Stimulated activated CD4-positive, alpha-beta T cell treated with anti-CD3 and anti-CD28 coated beads, Interleukin-2, amount 100 ng/mL, for 24 hours (primary cell): ENCODE measurements around the gene POU6F2.
"Not testable (repeated sequence)": the region's sequence is repeated elsewhere in the genome, so short reads cannot be mapped to it uniquely, and the experiment has no call there.

Experiments used
- DNase-seq, 2 donors: peaks; one replicate each; pipeline ENCODE4 v3.0.0-alpha.2; 2020

The POU6F2 gene

DNA sequence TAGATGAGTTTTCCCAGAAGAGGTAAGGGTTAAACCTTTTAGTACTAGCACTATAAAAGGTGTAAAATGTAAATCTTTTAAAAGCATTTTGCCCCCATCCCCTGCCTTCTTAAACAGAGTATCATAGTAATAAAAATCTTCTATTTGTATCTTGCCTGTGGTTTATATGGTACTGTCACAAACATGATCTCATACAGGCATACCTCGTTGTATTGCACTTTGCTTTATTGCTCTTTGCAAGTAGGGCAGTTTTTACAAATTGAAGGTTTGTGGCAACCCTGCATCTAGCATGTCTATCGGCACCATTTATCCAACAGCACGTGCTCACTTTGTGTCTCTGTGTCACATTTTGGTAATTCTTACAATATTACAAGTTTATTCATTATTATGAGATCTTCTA is 389.7 kb downstream of the POU6F2 start:
- DNase-seq, result no peak

DNA sequence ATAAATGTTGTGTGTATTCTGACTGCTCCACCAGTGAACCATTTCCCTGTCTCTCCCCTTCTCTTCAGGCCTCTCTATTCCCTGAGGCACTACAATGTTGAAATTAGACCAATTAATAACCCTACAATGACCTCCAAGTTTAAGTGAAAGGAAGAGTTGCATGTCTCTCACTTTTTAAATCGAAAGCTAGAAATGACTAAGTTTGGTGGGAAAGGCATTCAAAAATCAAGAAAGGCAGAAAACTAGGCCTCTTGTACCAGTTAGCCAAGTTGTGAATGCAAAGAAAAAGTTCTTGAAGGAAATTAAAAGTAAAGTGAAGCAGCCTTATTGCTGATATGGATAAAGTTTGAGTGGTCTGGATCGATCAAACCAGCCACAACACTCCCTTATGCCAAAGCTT is 390.2 kb downstream of the POU6F2 start:
- no peak for DNase-seq

DNA sequence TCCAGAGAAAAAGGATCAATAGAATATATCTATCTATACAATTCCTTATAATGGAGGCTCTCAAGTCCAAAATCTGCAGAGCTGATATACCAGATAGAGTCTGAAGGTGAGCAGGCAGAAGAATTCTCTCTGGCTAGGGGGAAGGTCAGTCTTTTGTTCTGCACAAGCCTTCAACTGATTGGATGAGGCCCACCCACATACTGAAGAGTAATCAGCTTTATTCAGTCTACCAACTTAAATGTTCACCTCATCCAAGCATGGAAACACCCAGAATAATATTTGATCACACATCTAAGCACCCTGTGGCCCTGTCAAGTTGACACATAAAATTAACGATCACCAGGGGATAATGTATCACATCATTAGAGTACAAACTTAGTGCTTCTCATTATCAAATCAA is 394.7 kb downstream of the POU6F2 start:
- no peak for DNase-seq

DNA sequence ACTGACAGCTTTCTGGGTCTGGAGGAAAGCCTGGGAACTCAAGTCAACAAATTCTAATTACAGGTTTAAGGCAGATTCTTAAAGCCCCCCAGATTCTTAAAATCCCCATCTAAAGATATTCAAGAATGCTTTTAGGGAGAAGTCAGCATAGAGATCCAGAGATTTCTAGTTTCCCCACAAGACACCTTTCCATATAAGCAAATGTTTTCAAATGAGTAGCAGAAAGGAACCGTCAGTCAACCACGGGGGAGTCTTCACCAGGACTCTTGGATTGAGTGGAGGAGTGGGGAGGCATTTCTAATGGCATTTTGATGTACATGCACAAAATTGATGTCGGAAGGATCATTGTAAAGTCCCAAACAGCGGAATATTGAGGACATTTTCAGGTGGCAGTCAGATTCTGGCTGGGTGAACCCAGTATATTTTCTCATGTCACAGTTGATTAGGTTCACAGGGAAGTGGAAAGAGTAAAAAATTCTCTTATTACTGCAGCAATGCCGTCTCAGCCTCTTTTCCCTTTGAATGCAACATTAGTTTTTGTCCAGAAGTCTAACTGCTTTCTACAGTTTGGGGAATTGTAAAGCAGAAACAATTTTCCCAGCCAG is 396.8 kb downstream of the POU6F2 start:
- DNase-seq, result no peak

DNA sequence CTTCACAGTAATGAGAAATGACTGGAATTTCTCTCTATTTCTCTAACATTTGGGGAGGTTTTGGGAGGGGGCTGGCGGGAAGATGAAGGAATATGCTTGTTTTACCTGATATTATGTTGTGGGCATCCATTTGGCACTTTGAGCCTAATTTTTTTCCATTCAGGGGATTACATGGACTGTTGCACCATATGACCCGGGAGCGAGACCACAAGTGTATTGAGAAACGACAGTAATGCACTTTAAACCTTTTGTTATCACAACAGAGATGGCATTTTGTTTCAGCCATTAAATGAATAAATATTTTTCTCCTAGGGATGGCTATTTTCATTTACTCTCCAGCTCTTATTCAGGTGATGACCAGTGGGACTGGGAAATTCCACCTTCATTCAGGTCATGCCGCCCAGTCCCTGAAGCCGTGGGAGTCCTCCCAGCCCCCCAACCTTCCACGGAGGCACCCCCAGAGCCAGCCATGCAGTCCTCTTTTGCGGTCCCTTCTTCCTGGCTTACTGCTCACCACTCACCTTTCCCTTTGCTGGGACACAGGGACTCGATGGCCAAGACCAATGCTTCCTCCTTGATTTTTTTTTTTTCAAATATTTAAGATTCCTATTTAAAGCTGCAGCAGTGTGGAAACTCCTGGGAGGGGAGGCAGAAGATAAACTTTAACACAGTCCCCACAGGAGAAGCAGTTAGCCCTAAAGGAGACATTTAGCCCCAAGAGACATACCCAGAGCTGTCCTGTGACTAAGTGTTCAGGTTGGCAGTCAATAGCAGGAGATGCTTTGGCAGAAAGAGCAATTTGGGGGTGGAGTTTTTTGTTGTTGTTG is 397.6 kb downstream of the POU6F2 start:
- DNase-seq, result no peak

DNA sequence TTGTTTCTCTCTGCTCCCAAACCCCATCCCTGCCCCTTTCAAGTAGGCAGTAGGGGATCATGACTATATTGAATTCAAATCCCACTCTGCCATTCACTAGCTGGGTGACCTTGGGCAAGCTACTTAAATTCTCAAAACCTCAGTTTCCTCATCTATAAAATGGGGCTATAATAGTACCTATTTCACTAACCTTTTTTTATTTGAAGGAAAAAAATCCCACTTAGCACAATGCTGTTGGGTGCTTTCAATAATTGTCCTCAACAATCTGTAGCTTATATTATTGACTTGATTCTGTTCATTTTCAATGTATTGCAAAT is 398.1 kb downstream of the POU6F2 start:
- no peak for DNase-seq

DNA sequence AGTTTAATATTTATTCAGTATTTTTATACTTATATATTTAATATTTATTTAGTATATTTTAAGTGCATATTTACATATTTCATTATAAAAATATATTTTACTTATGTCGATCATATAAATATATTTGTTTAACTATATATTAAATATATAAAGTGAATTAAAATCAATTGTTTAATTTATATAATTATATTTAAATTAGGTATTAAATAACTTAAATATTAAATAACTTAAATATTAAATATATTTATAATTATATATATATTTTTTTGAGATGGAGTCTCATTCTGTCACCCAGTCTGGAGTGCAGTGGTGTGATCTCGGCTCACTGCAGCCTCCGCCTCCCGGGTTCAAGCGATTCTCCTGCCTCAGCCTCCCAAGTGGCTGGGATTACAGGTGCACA is 399.2 kb downstream of the POU6F2 start:
- not testable (repeated sequence) for DNase-seq

DNA sequence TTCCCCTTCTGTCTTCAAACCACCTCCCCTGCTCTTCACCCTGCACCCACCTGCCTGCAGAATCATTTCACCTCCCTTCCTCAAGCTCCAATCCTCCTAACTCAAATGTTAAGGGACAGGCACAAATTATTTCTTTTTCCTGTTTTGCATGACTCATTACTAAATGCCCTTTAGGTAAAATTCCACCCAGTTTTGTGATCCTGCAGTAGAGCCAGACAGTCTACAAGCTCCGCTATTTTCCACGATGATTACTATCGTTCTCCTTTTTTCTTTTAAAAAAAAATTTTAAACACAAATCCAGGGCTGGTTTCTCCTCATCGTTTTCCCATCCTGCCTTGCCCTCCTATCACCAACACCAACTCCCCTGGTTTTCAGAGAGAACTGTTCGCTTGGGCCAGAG is 401.7 kb downstream of the POU6F2 start:
- no peak for DNase-seq

DNA sequence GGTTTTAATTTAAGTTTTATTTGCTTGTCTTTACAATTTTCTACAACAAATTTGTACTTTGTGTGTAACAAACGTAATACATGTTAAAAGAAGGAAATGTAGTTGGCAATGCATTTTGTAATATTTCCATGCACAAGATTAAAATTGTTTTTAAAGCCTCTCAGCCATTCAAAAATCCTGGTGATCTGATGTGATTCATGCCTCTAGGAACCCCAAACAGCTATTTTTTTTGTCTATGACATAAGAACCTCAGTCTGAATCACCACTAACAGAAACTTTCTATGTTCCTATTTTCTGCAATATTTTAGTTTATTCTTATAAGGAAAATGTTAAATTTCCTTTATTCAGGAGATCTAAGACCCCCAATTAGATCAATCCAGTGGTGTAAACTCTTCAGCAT is 405.4 kb downstream of the POU6F2 start:
- no peak for DNase-seq

DNA sequence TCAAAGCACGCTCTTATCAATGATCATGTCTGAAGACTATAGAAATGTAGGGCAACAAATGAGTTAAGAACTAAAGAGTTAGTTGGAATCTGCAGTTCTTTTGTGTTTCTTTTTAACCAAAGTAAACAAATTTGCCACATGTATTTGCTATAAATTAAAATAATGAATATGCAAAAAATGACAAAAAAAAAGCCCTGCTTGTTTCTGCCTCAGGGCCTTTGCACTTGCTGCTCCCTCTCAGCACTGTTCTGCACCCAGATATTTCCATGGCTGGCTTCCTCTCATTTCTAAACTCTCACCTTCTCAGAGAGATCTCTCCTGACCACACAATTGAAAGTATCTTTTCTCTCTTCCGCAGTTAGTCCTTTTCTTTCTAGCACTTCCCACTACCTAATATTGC is 406.7 kb downstream of the POU6F2 start:
- no peak for DNase-seq

DNA sequence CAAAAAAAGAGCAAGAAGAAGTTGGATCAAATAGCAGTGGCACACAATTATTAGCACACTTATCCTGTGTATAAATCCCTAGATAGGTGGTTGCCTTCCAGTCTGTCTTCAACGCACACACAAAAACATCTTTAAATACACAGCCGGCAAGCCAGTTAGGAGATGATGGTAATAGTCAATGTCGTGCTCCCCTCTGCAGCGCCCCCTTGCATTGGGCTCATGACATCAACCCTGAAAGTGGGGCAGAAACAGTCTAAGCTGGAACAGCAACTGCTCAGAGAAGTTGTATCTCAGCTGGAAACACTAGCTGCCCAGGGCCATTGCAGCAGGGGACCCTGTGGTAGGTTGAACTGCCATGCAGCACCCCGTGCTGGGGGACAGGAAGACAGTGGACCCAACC is 409.0 kb downstream of the POU6F2 start:
- DNase-seq, result no peak

DNA sequence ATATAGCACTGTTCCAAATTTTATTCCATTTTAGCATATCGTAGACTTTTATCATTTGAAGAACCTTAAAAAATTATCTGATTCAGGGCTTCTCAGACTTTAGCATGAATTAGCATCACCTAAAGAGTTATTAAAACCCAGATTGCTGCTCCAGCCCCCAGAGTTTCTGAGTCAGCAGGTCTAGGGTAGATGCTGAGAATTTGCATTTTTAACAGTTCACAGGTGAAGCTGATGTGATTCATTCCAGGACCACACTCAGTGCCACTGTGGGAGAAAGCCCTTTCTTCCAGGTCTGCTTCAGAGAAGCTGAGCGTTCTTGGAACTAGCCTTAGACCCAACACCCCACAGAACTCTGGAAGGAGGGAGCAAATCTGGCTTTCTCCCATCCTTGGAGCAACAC is 414.4 kb downstream of the POU6F2 start:
- no peak for DNase-seq

DNA sequence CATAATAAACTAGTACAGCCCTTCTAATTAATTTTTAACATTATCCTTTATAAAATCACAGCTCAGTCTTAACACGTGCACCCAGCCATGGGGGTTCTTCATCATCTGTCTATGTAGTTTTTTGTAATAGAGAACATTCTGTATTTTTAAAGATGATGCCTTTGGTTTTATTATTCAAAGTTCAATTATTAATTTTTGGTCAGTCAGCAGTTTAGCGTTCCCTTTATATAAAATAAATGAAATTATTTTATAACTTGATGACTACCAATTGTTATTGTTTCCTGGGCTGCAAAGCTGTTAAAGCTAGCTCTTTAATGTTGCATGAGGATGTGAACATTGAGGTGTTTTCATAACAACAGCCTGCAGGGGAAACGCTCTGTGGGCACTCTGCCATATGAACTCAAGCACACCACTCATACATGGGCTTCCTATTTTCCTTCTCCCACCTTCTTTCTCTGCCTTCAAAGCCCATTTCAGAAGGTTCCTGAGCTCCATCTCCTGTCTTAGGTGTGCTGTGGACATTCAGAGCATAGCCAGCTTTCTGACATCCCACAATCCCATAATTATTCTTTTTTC is 416.5 kb downstream of the POU6F2 start:
- DNase-seq, result no peak

DNA sequence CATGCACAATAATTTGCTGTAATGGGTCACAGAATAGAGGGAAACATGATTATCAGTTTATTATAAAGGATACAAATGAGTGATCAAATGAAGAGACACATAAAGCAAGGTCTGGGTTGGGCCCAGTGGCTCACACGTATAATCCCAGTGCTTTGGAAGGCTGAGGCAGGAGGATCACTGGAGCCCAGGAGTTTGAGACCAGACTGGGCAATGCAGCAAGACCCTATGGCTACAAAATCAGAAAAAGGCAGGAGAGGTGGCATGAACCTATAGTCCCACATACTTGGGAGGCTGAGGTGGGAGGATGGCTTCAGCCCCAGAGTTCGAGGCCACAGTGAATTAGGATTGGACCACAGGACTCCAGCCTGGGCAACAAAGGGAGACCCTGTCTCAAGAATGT is 421.7 kb downstream of the POU6F2 start:
- DNase-seq, result no peak

DNA sequence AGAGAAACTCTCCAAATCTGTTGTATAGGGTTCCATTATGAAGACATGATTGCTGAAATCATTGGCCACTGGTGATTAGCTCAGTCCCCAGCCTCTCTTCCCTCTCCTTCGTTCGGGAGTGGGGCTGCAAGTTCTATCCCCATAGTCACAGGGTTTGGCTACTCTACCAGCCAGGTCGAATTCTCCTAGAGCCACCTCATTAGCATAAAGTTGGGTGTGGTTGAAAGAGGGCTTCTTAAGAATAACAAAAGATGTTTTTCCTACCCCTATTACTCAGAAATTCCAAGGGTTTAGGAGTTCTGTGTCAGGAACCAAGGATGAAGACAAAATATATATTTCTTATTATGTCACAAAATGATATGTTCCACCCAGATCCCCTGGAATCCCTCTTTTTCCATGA is 422.3 kb downstream of the POU6F2 start:
- DNase-seq, result no peak

DNA sequence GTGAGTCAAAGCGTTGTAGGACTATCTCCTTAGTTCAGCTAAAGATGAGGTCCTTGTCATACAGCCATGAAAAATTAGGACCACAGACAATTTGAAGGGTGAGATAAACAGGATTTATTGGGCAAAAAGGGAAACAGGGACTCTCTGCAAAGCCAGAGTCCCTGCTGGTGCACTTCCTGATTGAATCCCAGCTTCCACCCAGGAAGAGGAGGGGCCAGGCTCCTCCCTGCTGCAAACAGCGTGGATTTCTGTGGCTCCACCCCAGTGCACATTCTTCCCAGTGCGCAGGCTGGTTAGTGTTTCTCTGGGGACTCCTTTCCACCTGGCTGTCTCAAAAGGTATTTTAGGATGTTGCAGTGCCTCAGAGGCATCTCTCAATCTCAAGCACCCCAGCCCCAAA is 423.1 kb downstream of the POU6F2 start:
- no peak for DNase-seq

DNA sequence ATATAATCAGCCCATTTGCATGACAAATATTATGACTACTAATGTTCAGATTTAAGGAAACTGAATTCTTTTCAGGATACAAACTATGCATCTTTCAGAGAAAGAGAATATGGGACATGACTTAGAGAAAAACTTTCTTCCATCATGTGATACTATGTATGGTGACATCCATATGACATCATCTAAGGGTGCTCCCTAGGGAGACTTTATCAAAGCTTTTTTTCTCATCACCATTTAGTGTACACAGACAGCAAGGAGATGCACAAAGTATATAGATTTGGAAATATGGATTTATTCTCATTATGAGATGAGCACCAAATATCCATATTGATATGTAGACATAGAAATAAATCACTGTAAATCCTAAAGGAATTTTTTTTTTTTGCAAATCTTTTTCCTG is 424.3 kb downstream of the POU6F2 start:
- DNase-seq, result no peak

DNA sequence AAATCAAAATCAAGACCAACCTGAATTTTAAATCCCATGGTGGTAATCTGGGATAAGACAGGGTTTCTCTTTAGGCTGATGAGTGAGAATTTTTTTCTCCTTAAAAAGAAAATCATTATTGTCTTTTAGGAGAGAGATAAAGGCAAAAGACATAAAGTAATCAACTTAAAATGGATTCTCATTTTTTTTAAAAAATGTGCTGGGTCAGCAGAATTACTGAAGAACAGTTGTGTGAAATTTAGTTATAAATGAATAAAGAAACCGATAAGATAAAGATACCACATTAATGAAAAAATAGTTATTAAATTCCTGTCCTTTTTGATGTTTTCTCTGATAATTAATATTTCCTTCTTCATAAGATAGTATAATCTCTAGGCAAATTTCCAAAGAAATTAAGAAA is 427.2 kb downstream of the POU6F2 start:
- DNase-seq, result no peak

DNA sequence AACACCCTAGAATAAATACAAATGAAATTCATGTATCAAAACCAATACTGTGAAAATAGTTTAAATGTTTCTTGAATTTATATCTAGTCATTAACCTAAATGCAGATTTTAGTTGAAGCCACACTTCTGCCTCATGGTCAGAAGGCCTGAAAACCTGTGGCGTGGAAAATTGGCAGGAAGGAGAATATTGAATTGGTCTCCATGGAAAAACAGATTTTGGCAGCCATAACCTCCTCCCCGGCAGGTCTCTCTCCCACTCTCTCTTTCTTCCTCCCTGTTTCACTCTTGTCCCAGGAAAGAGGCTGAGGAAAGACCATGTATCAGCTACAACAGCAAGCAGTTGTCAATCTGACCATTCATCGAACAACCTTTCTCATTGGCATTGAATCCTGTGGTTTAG is 427.9 kb downstream of the POU6F2 start:
- DNase-seq, result no peak

DNA sequence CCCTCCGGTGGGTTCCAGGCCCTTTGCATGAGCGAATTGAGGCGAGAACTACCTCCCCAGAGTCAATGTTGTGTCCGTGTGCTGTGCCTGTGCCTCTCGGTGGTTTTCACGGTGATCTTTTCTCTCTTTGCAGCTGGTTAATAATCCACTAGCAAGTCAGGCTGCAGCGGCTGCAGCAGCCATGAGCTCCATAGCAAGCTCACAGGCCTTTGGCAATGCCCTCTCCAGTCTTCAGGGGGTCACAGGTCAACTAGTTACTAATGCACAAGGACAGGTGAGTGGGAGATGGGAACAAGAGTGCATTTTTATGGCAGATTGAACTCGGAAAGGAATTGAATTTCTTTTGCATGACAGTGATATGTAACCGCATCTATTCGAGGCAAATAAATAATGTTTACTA is 428.8 kb downstream of the POU6F2 start:
- DNase-seq, result no peak

DNA sequence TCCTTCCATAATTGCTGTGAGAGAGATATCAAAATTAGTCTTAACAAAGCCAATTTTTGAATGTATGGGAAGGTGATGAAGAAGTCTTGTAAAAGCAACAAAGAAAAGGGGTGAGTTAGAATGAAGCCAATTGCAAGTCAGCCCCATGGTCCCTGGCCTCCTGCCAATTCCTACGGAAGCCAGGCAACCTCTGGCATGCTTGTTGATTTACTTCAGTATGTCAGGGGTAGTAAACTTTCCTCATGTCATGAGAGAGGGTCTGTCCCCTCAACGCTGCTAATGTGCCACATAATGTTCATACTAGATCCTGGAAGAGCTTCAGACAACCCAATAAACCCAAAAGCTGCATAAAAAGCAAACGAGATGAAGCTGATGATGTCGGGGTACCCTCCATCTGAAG is 429.4 kb downstream of the POU6F2 start:
- DNase-seq, result no peak

DNA sequence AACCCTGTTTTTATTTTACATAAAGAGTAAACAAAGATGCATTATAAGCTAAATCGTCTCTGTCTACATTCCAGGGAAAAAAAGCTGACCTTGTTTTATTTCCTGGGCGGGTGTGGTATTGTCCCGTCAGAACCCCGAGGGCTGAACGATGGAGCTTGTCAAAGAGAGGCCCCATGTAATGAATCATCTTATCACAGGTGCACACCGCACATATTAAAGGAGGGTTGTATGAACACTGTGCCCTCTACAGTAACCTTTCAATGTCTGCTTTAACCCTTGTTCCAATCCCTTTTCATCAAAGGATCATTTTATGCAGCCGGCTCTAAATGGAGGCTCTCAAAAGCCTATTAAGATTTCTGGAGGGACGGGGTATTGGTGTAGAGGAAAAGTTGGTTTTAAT is 430.0 kb downstream of the POU6F2 start:
- no peak for DNase-seq

DNA sequence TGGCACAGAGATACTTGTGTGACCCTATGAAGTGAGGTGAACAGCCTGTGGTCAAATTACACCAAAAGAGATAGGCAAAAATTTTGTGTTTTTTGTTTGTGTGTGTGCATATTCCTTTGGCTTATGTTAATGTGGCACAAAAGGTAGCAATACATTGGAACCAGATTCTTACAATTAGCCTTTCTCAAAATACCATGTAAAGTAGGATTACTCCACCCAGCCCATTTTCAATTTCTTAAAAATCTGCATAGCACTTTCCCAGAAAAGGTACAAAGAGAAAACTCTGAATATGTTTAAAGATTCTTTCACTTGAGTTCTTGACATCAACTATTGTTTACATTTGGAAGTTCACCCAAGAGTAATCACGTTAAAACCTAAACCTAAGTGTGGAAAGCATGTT is 431.2 kb downstream of the POU6F2 start:
- DNase-seq, result no peak

DNA sequence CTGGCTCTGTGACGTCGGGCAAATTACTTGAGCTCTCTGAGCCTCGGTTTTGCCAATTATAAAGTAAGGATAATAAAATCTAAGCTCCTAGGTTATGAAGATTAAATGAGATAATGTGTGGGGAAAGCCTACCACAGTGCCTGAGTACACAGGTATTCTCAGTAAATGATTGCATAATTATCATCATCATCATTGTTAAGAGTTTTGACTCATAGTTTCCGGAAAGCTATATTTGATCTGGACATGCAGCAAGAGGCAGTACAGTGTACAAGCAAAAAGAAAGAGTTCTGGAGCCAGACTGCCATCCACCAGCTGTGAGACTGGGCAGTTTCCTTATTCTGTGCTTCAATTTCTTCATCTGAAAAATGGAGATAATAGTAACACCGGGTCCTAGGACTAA is 432.9 kb downstream of the POU6F2 start:
- no peak for DNase-seq
